OCI-LY7 (cell line): Measurements from ENCODE around the gene PARN. TPM values are rescaled to one million over a fixed set of nuclear protein-coding genes. Genes with fewer than 3 reads are reported as not detected.
"Not testable (repeated sequence)": the region's sequence is repeated elsewhere in the genome, so short reads cannot be mapped to it uniquely, and the experiment has no call there.

ENCODE experiments used
- BruUV-seq: library from RNA; stranded (reverse); fragments of 400-500 nt; replicated peaks from 2 replicates; lab custom pipeline; 2021; lab: Mats Ljungman, UMichigan
- CTCF ChIA-PET: fragments of 300-600 bp; sonication (Branson Sonifier 250); formaldehyde crosslinking; loops from one replicate; lab custom pipeline; 2022; ENCODE audit warnings: antibody characterized with exemption; ENCODE audit not compliant: unreplicated experiment; lab: Charles Lee
- POLR2A ChIA-PET: fragments of 300-600 bp; sonication (Branson Sonifier 250); formaldehyde crosslinking; loops from one replicate; lab custom pipeline; 2022; ENCODE audit warnings: antibody characterized with exemption; lab: Charles Lee
- DNase-seq: peaks from one replicate; pipeline ENCODE4 v3.0.0-alpha.2; 2015; ENCODE audit warnings: low spot score
- H2AFZ ChIP-seq: fragments of 200-600 bp; sonication (generic), shearing (Covaris generic); 2 replicates; pipeline ENCODE4 v1.6.1; 2014; ENCODE audit warnings: mild to moderate bottlenecking, antibody characterized with exemption, low read length, moderate library complexity
- H3K27ac ChIP-seq: fragments of 200-600 bp; sonication (generic); 2 replicates; pipeline ENCODE4 v1.5.1; 2014; ENCODE audit warnings: mixed run types, low read depth, mild to moderate bottlenecking, moderate library complexity, low read length, inconsistent platforms; ENCODE audit not compliant: poor library complexity, severe bottlenecking
- H3K36me3 ChIP-seq: fragments of 200-600 bp; sonication (generic); 2 replicates; pipeline ENCODE4 v1.6.1; 2014; ENCODE audit warnings: mild to moderate bottlenecking, antibody characterized with exemption, low read length, moderate library complexity, mixed read lengths; ENCODE audit not compliant: insufficient read depth
- H3K4me1 ChIP-seq: fragments of 200-600 bp; sonication (generic); 2 replicates; pipeline ENCODE4 v1.5.1; 2014; ENCODE audit warnings: mild to moderate bottlenecking, low read length; ENCODE audit not compliant: insufficient read depth, poor library complexity, severe bottlenecking
- H3K4me2 ChIP-seq: fragments of 200-600 bp; sonication (generic); 2 replicates; pipeline ENCODE4 v1.6.1; 2014; ENCODE audit warnings: mild to moderate bottlenecking, low read length
- H3K4me3 ChIP-seq: fragments of 200-600 bp; sonication (generic); 2 replicates; pipeline ENCODE4 v1.5.1; 2014; ENCODE audit warnings: mild to moderate bottlenecking, low read depth, low read length; ENCODE audit not compliant: poor library complexity, severe bottlenecking
- H3K79me2 ChIP-seq: fragments of 200-600 bp; sonication (generic); 2 replicates; pipeline ENCODE4 v1.6.1; 2016; ENCODE audit warnings: low read depth, mild to moderate bottlenecking, low read length, moderate library complexity, mixed read lengths; ENCODE audit not compliant: insufficient read depth
- H3K9me2 ChIP-seq: fragments of 200-600 bp; sonication (generic); 2 replicates; pipeline ENCODE4 v1.6.1; 2016; ENCODE audit warnings: mild to moderate bottlenecking, low read length, mixed read lengths; ENCODE audit not compliant: insufficient read depth
- H3K9me3 ChIP-seq: fragments of 200-600 bp; sonication (generic); 2 replicates; pipeline ENCODE4 v1.6.1; 2014; ENCODE audit warnings: mild to moderate bottlenecking, mixed run types, low read length, mixed read lengths
- H4K20me1 ChIP-seq: fragments of 200-600 bp; sonication (generic); 2 replicates; pipeline ENCODE4 v1.6.1; 2014; ENCODE audit warnings: mild to moderate bottlenecking, antibody characterized with exemption, low read length, moderate library complexity, mixed read lengths; ENCODE audit not compliant: insufficient read depth
- EZH2phosphoT487 ChIP-seq: fragments of 200-600 bp; sonication (generic); IDR thresholded peaks from 2 replicates; pipeline ENCODE4 v1.6.1; 2018; ENCODE audit warnings: low read depth, borderline replicate concordance, mild to moderate bottlenecking, mixed run types, antibody characterized with exemption, low read length, moderate library complexity, mixed read lengths
- intact Hi-C: fragments of 100-400 bp; cut with micrococcal nuclease; formaldehyde crosslinking; loops from one replicate; pipeline ENCODE4 v1.10.0; 2022; ENCODE audit not compliant: unreplicated experiment
- total RNA-seq, 2 experiments: library from RNA; depleted of rRNA in 1 of 2; stranded (reverse); fragments of >200 nt in 1 of 2; shearing (Covaris generic) in 1 of 2; gene quantifications; 2 replicates each; pipeline ENCODE4 v1.2.3, GENCODE V29; 2014 to 2022
- TF ChIP-seq, protein P1 (sequence below): fragments of 200-600 bp; sonication (generic); conservative IDR thresholded peaks from 2 replicates; pipeline ENCODE4 v1.5.1; 2014; ENCODE audit warnings: mild to moderate bottlenecking, antibody characterized with exemption, low read length, moderate library complexity, mixed read lengths

Gene PARN
- total RNA-seq, 2 experiments from 2014 or later, result 40.1 to 76.5 TPM

DNA sequence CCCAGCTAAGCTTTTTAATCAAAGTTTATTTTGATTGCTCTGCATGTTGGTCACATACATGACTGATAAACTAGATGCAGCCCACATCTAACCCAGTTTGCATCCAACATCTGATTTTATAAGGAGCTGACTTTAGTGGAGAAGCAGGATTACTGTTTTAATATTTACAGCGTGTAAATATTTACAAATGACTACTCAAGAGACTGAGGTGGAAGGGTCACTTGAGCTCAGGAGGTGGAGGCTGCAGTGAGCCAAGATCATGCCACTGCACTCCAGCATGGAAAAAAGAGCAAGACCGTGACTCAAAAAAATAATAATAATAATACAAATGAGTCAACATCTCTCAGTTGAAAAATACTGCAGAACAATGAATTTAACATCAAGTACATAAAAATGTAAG lies 50.8 kb downstream of the PARN start:
- intact Hi-C loops, result no loop called here
- Histone ChIP-seq H3K4me2 (no peak overlapping the region), H3K9me2 (no peaks in the 10 kb centered on the region), H2AFZ (no peak overlapping the region), H3K79me2 (no peaks in the 10 kb centered on the region), H4K20me1 (no peaks in the 10 kb centered on the region), H3K4me3 (no peak overlapping the region), H3K9me3 (no peaks in the 10 kb centered on the region; the same call in 1 of the 2 replicates), H3K27ac (no peak overlapping the region), H3K36me3 (peaks cover 98% of the 10 kb centered on the region), H3K4me1 (no peaks in the 10 kb centered on the region)
- BruUV-seq, result no TSS peak
- no peak for TF ChIP-seq EZH2phosphoT487
- TF ChIP-seq, protein P1, sequence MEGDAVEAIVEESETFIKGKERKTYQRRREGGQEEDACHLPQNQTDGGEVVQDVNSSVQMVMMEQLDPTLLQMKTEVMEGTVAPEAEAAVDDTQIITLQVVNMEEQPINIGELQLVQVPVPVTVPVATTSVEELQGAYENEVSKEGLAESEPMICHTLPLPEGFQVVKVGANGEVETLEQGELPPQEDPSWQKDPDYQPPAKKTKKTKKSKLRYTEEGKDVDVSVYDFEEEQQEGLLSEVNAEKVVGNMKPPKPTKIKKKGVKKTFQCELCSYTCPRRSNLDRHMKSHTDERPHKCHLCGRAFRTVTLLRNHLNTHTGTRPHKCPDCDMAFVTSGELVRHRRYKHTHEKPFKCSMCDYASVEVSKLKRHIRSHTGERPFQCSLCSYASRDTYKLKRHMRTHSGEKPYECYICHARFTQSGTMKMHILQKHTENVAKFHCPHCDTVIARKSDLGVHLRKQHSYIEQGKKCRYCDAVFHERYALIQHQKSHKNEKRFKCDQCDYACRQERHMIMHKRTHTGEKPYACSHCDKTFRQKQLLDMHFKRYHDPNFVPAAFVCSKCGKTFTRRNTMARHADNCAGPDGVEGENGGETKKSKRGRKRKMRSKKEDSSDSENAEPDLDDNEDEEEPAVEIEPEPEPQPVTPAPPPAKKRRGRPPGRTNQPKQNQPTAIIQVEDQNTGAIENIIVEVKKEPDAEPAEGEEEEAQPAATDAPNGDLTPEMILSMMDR, result no peak
- DNase-seq, result no peak
- ChIA-PET CTCF (no interaction called here), POLR2A (interaction anchor here (0.8 to 1.3 kb wide), 2 partner anchors 11 to 49 kb away, joined by 3 to 6 read pairs; no protein-coding TSS in a partner anchor)

DNA sequence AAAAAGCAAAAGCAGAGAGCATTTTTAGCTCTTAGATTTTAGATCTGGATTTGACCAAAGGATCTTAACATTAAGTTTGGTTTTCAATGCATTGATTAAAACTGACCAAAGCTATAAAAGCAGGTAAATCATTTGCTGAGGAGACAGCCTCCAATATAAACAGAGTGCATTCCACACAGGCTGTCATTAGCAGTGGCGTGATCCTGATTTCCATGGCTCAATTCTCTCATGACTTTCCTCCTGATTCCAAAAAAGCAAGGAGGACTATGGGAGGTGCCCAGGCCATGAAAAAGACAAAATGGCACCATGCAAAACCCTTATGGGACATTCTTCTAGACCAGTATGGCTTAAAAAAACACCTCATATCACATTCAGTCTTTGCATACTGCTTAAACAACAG lies 53.5 kb downstream of the PARN start:
- Histone ChIP-seq H3K9me3 (no peaks in the 10 kb centered on the region; the same call in 1 of the 2 replicates), H2AFZ (no peak overlapping the region), H3K4me1 (no peaks in the 10 kb centered on the region), H3K9me2 (no peaks in the 10 kb centered on the region), H3K4me2 (no peak overlapping the region), H4K20me1 (no peaks in the 10 kb centered on the region), H3K27ac (no peak overlapping the region), H3K79me2 (no peaks in the 10 kb centered on the region), H3K4me3 (no peak overlapping the region), H3K36me3 (peaks cover 89% of the 10 kb centered on the region)
- intact Hi-C loops, result no loop called here
- BruUV-seq, result no TSS peak
- no peak for DNase-seq
- POLR2A ChIA-PET, result no interaction called here
- CTCF ChIA-PET, result no interaction called here
- no peak for TF ChIP-seq EZH2phosphoT487
- TF ChIP-seq, protein P1, result no peak

DNA sequence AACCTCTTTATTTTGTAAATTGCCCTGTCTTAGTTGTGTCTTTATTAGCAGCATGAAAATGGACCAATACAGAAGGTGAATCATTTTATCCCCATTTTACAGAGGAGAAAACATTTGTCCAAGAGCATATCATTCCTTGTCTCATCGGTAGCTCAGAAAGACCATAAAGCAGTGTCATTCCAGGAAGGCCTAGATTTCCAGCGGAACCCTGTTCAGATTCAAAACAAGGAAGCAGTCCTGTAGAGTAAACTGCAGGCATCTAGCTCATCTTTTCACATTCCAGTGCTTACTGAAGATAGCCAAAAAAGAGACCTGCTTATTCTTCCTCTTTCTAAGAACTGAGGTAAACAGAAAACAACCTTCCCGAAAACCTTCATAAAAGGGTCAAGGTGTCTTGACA lies 54.0 kb downstream of the PARN start:
- no peak for DNase-seq
- Histone ChIP-seq H4K20me1 (no peaks in the 10 kb centered on the region), H3K4me1 (no peaks in the 10 kb centered on the region), H3K79me2 (no peaks in the 10 kb centered on the region), H3K4me3 (no peak overlapping the region), H3K9me3 (no peaks in the 10 kb centered on the region; the same call in 1 of the 2 replicates), H3K4me2 (no peak overlapping the region), H3K9me2 (no peaks in the 10 kb centered on the region), H2AFZ (no peak overlapping the region), H3K27ac (no peak overlapping the region), H3K36me3 (peaks cover 87% of the 10 kb centered on the region)
- intact Hi-C loops, result no loop called here
- ChIA-PET POLR2A (no interaction called here), CTCF (no interaction called here)
- TF ChIP-seq EZH2phosphoT487, result no peak
- TF ChIP-seq, protein P1, result no peak
- no TSS peak for BruUV-seq

DNA sequence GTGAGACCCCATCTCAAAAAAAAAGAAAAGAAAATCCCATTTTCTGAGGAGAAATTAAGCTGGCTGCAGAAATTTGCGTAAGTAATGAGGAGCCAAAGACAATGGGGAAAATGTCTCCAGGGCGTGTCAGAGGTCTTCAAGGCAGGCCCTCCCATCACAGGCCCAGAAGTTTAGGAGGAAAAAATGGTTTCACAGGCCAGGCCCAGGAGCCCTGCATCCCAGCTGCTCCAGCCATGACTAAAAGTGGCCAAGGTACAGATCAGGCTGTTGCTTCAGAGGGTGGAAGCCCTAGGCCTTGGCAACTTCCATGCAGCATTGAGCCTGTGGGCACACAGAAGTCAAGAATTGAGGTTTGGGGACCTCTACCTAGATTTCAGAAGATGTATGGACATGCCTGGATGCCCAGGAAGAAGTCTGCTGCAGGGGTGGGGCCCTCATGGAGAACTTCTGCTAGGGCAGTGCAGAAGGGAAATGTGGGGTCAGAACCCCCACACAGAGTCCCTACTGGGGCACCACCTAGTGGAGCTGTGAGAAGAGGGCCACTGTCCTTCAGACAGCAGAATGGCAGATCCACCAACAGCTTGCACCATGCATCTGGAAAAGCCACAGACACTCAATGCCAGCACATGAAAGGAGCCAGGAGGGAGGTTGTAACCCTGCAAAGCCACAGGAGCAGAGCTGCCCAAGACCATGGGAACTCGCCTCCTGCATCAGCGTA lies 55.2 kb downstream of the PARN start:
- BruUV-seq, intact Hi-C loops: not testable (repeated sequence)
- POLR2A ChIA-PET, result interaction anchor here (0.9 kb wide), 1 partner anchor 11 kb away, joined by 3 read pairs; no protein-coding TSS in a partner anchor

More for the DNA sequence above, 55.2 kb downstream of the PARN start:
- H3K79me2 ChIP-seq, H3K9me3 ChIP-seq, H3K4me3 ChIP-seq, H3K27ac ChIP-seq, H3K9me2 ChIP-seq, DNase-seq, H2AFZ ChIP-seq, H3K4me1 ChIP-seq, H3K4me2 ChIP-seq, H4K20me1 ChIP-seq, CTCF ChIA-PET: not testable (repeated sequence)
- H3K36me3 ChIP-seq, result peaks cover 77% of the 10 kb centered on the region
